Neuron (in vitro differentiated cells): ENCODE data around the gene TSR3.

Experiments
- H2AFZ ChIP-seq: one replicate; pipeline ENCODE4 v1.6.1; 2013; ENCODE audit warnings: low read depth, mild to moderate bottlenecking, inconsistent platforms, low read length, moderate library complexity
- H3K27me3 ChIP-seq: one replicate; pipeline ENCODE4 v1.6.1; 2013; ENCODE audit warnings: low read length; ENCODE audit not compliant: insufficient read depth
- H3K36me3 ChIP-seq: one replicate; pipeline ENCODE4 v1.6.1; 2013; ENCODE audit warnings: low read length; ENCODE audit not compliant: insufficient read depth
- H3K4me1 ChIP-seq: one replicate; pipeline ENCODE4 v1.6.1; 2013; ENCODE audit warnings: low read length; ENCODE audit not compliant: insufficient read depth
- H3K4me3 ChIP-seq: 2 replicates; pipeline ENCODE4 v1.5.1; 2013; ENCODE audit warnings: mild to moderate bottlenecking, low read length, moderate library complexity
- H3K9me3 ChIP-seq: one replicate; pipeline ENCODE4 v1.6.1; 2013; ENCODE audit warnings: low read length

TSR3 gene

GRCh38 chr16:1326946-1327618, 24.6 kb downstream of the TSR3 start:
- H3K9me3 ChIP-seq: no peaks in the 10 kb centered on the region
- peaks cover 9% of the 10 kb centered on the region for H3K4me1 ChIP-seq
- peaks cover 24% of the 10 kb centered on the region for H3K36me3 ChIP-seq
- H3K27me3 ChIP-seq: peaks cover 10% of the 10 kb centered on the region
- H3K4me3 ChIP-seq: no peak overlapping the region
- H2AFZ ChIP-seq: no peak overlapping the region

- Histone ChIP-seq H3K36me3 (peaks cover 29% of the 10 kb centered on the region), H3K4me3 (no peak overlapping the region), H3K9me3 (no peaks in the 10 kb centered on the region), H3K4me1 (peaks cover 2% of the 10 kb centered on the region), H3K27me3 (peaks cover 3% of the 10 kb centered on the region), H2AFZ (no peak overlapping the region)
Measured at GRCh38 chr16:1326391-1326790, 25.3 kb downstream of the TSR3 start.

GRCh38 chr16:1325673-1326371, 25.9 kb downstream of the TSR3 start:
- no peak overlapping the region for H3K4me3 ChIP-seq
- no peak overlapping the region for H2AFZ ChIP-seq
- no peaks in the 10 kb centered on the region for H3K27me3 ChIP-seq
- peaks cover 35% of the 10 kb centered on the region for H3K36me3 ChIP-seq
- H3K4me1 ChIP-seq: no peaks in the 10 kb centered on the region
- no peaks in the 10 kb centered on the region for H3K9me3 ChIP-seq

- H3K4me3 ChIP-seq: no peak overlapping the region
- H3K9me3 ChIP-seq: no peaks in the 10 kb centered on the region
- no peak overlapping the region for H2AFZ ChIP-seq
- peaks cover 40% of the 10 kb centered on the region for H3K36me3 ChIP-seq
- H3K4me1 ChIP-seq: no peaks in the 10 kb centered on the region
- H3K27me3 ChIP-seq: no peaks in the 10 kb centered on the region
Measured at GRCh38 chr16:1325261-1325660, 26.4 kb downstream of the TSR3 start.

- Histone ChIP-seq H3K4me1 (no peaks in the 10 kb centered on the region), H3K4me3 (no peak overlapping the region), H3K9me3 (no peaks in the 10 kb centered on the region), H3K27me3 (no peaks in the 10 kb centered on the region), H2AFZ (no peak overlapping the region), H3K36me3 (peaks cover 50% of the 10 kb centered on the region)
Measured at GRCh38 chr16:1324286-1324826, 27.3 kb downstream of the TSR3 start.

GRCh38 chr16:1323296-1324239, 28.1 kb downstream of the TSR3 start:
- Histone ChIP-seq H3K4me3 (no peak overlapping the region), H3K4me1 (no peaks in the 10 kb centered on the region), H2AFZ (no peak overlapping the region), H3K9me3 (no peaks in the 10 kb centered on the region), H3K27me3 (no peaks in the 10 kb centered on the region), H3K36me3 (peaks cover 57% of the 10 kb centered on the region)

- no peaks in the 10 kb centered on the region for H3K9me3 ChIP-seq
- H2AFZ ChIP-seq: no peak overlapping the region
- peaks cover 69% of the 10 kb centered on the region for H3K36me3 ChIP-seq
- H3K4me3 ChIP-seq: no peak overlapping the region
- H3K4me1 ChIP-seq: no peaks in the 10 kb centered on the region
- no peaks in the 10 kb centered on the region for H3K27me3 ChIP-seq
Measured at GRCh38 chr16:1322407-1322806, 29.3 kb downstream of the TSR3 start.

GRCh38 chr16:1320658-1321240, 30.9 kb downstream of the TSR3 start:
- Histone ChIP-seq H3K4me3 (no peak overlapping the region), H2AFZ (no peak overlapping the region), H3K9me3 (no peaks in the 10 kb centered on the region), H3K4me1 (no peaks in the 10 kb centered on the region), H3K27me3 (no peaks in the 10 kb centered on the region), H3K36me3 (peaks cover 84% of the 10 kb centered on the region)

- Histone ChIP-seq H3K36me3 (peaks cover 85% of the 10 kb centered on the region), H3K27me3 (no peaks in the 10 kb centered on the region), H3K4me3 (no peak overlapping the region), H3K4me1 (no peaks in the 10 kb centered on the region), H2AFZ (no peak overlapping the region), H3K9me3 (no peaks in the 10 kb centered on the region)
Measured at GRCh38 chr16:1320097-1320496, 31.6 kb downstream of the TSR3 start.

- no peaks in the 10 kb centered on the region for H3K4me1 ChIP-seq
- H3K27me3 ChIP-seq: no peaks in the 10 kb centered on the region
- H2AFZ ChIP-seq: no peak overlapping the region
- H3K36me3 ChIP-seq: peaks cover 88% of the 10 kb centered on the region
- no peaks in the 10 kb centered on the region for H3K9me3 ChIP-seq
- H3K4me3 ChIP-seq: no peak overlapping the region
Measured at GRCh38 chr16:1319041-1319440, 32.6 kb downstream of the TSR3 start.

GRCh38 chr16:1318268-1318545, 33.5 kb downstream of the TSR3 start:
- Histone ChIP-seq H3K4me3 (no peak overlapping the region), H3K36me3 (peaks cover 86% of the 10 kb centered on the region)

GRCh38 chr16:1317479-1318267, 34.0 kb downstream of the TSR3 start:
- no peak overlapping the region for H2AFZ ChIP-seq
- no peak overlapping the region for H3K4me3 ChIP-seq
- H3K36me3 ChIP-seq: peaks cover 88% of the 10 kb centered on the region
- no peaks in the 10 kb centered on the region for H3K9me3 ChIP-seq
- H3K4me1 ChIP-seq: no peaks in the 10 kb centered on the region
- no peaks in the 10 kb centered on the region for H3K27me3 ChIP-seq

More at GRCh38 chr16:1318268-1318545, 33.5 kb downstream of the TSR3 start:
- no peak overlapping the region for H2AFZ ChIP-seq
- no peaks in the 10 kb centered on the region for H3K27me3 ChIP-seq
- no peaks in the 10 kb centered on the region for H3K9me3 ChIP-seq
- H3K4me1 ChIP-seq: no peaks in the 10 kb centered on the region
